GM19025 (cell line): ENCODE measurements around the gene CKM.
"Not testable (repeated sequence)": the region's sequence is repeated elsewhere in the genome, so short reads cannot be mapped to it uniquely, and the experiment has no call there.

Experiments used
- ATAC-seq: cut with Tn5 transposase; IDR thresholded peaks from one replicate; pipeline ENCODE4 v1.9.1; 2021; ENCODE audit warnings: mild to moderate bottlenecking, low read depth, moderate library complexity; ENCODE audit not compliant: unreplicated experiment

The CKM gene

DNA sequence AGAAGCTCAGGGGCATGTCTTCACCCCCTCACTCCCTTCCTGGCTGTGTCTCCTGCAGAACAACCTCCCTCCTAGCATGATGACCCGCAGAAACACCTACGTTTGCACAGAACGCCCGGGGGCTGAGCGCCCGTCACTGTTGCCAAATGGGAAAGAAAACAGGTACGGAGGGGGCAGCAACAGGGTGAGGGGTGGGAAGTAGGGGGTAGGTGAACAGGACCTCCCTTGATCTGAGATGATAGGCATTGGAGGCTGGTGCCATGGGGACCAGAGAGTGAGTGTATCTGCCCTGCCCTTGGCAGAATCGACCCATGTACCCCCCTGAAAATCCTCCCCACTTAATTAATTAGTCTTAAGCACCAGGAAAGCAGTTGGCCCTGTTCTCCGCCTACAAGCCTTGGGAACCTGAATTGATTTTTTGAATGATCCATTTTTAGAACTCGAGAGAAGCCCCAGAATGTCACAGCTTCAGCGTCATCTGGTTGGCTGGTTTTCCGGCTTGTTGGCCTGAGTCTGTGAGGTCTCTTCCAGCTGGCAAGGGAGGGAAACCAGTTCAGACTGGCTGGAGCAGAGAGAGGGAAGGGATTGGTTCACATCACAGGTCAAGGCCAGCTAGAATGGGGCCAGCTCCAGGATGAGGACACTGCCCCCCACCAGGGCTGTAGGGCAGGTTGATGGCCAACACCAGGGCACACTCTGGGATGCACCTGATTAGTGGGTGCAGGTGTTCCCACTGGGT lies 28.2 kb downstream of the CKM start:
- no peak for ATAC-seq

DNA sequence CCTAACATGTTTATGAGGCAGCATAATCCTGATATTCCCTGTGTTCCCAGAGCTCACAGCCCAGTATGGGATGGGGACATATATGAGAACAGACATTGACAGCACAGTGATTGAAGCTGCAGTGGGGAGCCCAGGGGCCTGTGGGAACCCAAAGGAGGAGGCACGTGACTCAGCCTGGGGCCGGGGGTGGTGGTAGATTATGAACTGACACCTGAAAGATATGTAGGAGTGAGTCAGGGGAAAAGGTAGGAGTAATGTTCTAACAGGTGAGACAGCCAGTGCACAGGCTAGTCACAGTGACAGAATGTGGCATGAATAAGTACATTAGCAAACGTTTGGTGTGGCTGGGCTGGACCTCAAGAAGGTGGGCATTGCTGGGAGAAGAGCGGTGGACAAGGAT lies 29.0 kb downstream of the CKM start:
- no peak for ATAC-seq

DNA sequence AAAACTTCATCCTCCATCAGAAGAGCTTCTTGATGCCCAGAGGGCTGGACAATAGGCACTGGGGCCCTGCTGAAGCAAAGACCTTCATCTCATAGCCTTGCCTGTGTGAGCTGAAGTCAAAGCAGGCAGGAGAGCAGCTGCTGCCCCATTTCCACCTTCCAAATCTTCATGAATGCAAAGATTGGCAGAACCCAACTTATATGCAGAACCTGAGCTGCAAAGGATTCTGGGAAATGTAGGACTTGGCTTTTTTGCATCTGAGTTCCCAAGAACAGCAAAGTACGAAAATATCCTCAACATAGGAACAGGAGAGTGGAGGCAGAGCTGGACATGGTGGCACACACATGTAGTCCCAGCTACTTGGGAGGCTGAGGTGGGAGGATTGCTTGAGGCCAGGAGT lies 30.8 kb downstream of the CKM start:
- no peak for ATAC-seq

DNA sequence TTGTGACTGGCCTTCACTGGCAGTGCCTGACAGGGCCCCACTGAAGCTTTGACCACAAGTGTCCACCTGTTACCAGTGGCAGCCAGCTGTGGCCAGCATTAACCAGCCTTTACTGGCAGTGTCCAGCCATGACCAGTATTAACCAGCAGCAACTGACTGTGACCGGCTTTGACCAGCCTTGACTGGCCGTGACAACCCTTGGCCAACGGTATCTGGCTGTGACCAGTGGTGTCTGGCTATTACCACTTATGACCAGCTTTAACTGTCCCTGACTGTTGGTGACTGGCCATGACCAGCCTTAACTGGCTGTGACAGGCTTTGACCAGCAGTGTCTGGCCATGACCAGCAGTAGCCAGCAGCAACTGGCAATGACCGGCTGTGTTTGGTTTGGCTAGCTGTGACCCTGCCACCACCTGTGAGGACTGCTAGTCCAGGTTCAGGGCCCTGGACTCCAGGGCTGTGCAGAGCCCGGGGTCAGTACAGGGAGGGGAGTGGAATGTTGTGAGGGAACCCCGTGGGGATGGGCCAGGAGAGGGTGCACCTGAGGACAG lies 32.2 kb downstream of the CKM start:
- no peak for ATAC-seq

DNA sequence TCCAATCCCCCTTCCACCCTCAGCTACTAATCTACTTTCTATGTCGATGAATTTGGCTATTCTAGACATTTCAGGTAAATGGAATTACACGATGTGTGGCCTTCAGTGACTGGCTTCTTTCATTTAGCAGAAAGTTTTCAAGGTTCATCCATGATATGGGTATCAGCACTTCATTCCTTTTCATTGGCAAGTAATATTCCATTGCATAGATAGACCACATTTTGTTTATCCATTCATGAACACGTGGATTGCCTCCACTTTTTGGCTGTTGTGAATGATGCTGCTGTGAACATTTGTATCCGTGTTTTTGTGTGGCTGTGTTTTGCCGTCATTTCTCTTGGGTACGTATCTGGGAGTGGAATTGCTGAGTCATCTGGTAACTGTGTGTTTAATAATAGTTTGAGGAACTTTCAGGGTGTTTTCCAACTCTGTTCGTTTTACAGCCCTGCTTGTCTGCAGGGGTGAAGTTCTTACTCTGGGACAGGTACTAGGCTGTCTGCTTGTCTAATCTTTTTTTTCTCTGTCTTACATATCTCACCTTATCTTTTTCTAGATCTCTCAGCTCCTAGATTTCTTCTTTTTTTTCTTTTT lies 39.1 kb downstream of the CKM start:
- ATAC-seq = no peak

DNA sequence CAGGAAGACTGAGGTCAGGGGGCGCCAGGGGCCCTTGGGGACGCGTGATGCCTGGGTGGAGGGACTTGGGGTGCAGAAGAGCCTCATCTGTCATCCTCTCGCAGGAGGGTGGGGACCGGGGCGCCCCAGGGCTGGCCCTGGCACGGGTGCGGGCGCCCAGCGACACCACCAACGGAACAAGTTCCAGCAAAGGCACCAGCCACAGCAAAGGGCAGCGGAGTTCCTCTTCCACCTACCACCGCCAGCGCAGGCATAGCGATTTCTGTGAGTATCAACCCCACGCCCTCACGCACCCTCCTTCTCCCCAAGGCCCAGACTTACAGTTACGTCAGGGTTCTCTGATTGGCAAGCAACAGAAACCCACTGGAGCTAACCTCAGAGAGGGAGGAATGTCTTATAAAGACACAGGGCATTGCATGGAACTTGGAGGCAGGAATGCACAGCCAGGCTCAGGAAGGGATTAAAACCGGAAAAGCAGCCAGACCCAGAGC lies 42.2 kb downstream of the CKM start:
- no peak for ATAC-seq

DNA sequence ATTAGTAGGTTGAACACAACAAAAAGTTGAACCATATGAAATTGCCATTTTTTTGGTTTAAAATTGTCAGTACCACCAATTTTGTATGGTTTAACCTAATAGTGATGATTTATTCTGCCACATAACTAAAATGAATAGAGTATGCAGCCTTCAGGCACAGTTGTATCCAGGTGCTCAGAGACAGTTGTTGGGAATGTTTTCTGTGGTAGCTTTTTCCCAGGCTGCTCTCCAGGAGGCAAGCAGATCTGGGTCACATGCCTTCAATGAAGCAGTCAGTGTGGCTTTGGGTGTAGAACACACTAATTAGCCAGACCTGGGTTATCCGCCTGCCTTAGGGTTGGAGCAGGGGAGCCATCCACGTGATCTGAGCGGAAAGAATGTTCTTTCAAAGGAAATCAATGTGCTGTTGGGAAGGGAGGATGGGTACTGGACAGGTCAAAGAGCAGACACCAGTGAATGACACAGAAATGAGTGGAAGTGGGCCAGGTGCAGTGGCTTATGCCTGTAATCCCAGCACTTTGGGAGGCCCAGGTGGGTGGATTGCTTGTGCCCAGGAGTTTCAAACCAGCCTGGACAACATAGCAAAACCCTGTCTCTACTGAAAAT lies 43.0 kb downstream of the CKM start:
- ATAC-seq = no peak

DNA sequence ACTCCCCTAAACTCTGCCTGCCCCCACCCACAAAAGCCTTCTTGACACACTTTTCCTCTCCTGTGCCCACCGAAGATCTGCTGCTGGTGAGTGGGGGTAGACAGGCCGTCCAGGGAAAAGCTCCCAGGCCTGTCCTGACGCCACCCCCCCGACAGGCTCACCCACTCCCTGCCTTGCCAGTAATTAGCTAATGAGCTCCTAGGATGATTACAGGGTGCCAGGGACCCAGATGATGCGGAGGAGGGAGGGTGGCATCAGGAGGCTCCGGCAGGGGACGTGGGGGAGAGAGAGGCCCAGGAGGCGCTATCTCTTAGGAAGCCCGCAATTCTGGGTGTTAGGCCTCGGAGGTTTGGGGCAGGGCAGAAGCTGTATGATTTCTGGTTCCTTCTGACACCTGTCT lies 44.6 kb downstream of the CKM start:
- ATAC-seq = no peak

DNA sequence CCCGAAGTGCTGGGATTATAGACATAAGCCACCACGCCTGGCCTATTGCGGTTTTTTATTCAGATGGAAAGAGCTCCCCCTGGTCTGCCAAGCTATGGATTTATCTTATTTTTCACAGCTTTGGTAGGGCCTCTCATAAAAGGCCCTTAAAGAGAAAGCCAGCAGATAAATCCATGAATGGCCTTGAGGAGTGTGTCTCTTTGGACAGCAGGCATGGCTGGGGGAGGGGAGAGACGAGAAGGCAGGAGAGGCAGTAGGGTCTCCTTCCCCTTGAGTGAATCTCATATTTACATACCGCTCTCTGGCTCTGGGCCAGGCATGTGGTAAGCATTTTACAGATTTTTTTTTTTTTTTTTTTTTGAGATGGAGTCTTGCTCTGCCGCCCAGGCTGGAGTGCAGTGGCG lies 46.4 kb downstream of the CKM start:
- ATAC-seq = no peak

DNA sequence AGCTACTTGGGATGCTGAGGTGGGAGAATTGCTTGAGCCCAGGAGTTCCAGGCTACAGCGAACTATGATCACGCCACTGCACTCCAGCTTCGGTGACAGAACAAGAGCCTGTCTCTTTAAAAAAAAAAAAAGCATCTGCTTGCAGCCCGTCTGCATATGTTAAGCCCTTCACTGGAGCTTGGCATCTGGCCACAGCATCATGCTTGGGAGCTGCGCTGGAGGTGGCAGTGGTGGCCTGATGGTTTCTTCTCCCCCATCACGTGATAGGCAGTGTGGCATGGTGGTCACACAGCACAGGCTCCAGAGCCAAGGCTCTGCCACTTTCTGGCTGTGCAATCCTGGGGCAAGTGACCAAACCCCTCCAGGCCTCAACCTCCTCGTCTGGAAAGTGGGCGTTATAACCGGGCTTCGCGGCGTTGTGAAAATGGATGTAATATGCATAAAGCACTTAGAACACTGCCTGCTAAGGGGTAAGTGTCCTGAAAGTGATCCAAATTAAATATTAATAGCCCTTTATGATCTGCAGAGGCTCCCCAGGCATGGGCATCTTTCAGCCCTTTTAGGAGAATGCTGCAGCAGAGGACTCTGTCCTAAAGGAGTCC lies 47.2 kb downstream of the CKM start:
- ATAC-seq = no peak

DNA sequence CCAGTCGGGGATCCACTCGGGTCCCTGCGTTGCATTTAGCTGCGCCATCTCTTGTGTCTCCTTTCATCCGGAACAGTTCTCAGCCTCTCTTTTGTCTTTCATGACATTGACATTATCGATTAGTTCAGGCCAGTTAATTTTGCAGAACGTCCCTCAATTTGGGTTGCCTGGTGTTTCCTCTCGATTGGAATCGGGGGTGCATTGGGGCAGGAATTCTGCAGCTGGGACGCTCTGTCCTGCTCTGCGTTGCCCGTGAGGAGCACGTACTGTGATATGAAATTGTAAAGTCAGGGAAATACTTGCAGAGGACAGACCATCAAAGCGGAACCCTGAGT lies 49.2 kb downstream of the CKM start:
- no peak for ATAC-seq

DNA sequence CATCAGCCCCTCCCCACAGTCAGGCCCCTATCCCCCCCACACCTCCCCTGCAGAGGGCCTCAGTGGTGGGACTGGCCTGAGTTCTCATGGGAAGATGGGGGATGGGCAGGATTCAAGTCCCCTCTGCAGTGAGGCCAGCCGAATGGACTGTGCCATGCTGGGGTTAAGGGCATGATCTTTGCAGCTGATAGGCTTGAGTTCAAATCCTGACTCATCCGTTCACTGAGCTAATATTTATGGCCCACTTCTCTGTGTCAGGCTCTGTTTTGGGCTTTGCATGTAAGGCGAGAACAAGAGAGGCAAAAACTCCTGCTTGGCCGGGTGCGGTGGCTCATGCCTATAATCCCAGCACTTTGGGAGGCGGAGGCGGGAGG lies 51.0 kb downstream of the CKM start:
- no peak for ATAC-seq

DNA sequence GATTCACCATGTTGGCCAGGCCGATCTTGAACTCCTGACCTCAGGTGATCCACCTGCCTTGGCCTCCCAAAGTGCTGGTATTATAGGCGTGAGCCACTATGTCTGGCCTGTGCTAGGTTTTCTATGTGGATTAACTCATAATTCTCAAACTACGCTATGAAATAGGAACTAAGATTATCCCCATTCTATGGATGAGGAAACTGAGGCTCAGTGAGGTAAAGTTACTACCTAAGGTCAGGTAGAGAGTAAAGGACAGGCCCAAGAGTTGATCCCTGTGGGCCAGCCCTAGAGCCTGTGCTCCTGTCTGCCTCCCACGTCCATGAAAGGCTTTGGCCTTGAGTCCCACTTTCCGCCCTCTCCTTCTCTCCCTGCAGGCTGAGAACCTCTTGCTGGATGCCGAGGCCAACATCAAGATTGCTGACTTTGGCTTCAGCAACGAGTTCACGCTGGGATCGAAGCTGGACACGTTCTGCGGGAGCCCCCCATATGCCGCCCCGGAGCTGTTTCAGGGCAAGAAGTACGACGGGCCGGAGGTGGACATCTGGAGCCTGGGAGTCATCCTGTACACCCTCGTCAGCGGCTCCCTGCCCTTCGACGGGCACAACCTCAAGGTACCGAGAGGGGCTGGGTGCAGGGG lies 51.5 kb downstream of the CKM start:
- no peak for ATAC-seq

DNA sequence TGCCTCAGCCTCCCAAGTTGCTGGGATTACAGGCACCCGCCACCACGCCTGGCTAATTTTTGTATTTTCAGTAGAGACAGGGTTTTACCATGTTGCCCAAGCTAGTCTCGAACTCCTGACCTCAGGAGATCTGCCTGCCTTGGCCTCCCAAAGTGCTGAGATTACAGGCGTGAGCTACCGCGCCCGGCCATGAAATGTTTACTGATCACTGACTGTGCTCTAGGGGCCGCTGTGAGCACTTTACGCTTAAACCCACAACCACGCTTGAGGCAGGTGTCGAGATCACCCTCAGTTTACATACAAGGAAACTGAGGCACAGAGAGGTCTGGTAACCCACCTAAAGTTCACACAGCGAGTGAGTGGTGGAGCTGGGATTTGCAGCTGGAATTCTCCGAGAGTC lies 52.7 kb downstream of the CKM start:
- ATAC-seq = not testable (repeated sequence)

DNA sequence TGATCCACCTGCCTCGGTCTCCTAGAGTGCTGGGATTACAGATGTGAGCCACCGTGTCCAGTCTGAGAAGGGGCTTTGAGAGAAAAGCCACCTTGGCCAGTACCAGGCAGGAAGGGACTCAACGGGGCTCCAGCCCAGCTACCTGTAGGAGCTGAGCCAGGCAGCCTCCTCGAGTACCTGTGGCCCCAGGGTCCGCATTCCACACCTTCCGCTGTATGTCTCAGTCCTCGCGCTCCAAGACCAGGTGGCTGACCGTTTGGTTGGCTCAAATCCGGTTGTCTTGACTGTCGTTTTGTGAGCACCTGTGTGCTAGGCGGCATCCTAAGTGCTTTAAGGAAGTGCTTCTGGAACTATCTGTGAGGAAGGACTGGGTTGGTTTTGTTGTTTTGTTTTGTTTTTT lies 55.4 kb downstream of the CKM start:
- no peak for ATAC-seq

DNA sequence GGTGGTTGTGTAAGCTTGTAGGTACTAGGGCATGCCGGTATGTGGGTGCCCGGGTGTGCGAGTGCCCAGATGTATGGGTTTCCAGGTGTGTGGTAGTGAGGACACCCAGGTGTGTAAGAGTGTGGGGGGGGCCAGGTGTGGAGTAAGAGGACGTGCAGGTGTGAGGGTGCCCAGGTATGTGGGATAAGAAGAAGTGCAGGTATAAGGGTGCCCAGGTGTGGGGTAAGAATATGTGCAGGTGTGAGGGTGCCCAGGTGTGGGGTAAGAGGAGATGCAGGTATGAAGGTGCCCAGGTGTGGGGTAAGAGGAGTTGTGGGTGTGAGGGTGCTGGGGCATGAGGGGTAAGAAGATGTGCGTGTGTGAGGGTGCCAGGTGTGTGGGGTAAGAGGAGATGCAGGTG lies 57.3 kb downstream of the CKM start:
- no peak for ATAC-seq

DNA sequence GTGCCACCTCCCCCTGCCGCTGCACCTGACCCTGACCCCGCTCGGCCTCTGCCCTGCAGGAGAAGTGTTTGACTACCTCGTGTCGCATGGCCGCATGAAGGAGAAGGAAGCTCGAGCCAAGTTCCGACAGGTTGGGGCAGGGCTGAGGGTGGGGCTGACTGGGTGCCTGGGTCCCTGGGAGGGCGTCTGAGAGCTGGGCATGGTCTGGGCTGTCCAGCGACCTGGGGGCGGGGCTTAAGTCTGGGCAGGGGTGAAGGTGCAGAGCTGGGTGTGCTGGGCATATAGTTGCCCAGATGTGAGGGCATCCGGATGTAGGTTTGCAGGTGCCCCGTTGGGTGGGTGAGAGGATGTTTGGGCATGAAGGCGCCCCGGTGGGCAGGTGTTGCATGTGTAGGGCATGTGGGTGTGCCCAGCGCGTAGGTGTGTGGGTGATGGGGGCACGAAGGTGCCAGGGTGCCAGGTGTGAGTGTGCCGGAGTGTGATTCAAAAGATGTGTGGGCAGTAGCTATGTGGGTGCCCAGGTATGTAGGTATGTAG lies 57.8 kb downstream of the CKM start:
- no peak for ATAC-seq

DNA sequence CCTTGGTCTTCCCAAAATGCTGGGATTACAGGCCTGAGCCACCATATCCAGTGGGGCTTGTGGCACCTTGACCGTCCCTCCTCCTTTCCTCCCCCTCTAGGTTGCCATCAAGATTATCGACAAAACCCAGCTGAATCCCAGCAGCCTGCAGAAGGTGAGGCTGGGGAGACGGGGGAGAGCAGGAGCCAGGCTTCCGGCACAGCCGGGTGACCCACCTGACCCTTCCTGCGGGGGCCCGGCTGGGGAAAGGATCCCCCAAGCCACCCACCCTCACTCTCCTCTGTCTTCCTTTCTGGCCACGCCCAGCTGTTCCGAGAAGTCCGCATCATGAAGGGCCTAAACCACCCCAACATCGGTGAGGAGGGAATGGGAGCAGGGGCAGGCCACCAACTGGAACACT lies 59.7 kb downstream of the CKM start:
- ATAC-seq = no peak

DNA sequence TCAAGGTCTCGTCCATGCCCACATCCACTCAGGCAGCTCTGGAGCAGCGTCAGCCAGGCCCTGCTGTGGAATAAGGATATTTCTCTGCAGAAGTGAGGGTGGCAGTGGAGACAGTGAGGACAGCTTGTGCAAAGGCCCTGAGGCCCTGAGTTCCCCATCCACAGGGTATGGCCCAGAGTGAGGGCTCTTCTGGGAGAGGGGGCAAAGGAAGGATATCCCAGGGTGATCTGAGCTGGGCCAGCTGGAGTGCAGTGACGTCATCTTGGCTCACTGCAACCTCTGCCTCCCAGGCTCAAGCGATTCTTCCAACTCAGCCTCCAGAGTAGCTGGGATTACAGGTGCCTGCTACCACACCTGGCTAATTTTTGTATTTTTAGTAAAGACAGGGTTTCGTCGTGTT lies 60.1 kb downstream of the CKM start:
- no peak for ATAC-seq

DNA sequence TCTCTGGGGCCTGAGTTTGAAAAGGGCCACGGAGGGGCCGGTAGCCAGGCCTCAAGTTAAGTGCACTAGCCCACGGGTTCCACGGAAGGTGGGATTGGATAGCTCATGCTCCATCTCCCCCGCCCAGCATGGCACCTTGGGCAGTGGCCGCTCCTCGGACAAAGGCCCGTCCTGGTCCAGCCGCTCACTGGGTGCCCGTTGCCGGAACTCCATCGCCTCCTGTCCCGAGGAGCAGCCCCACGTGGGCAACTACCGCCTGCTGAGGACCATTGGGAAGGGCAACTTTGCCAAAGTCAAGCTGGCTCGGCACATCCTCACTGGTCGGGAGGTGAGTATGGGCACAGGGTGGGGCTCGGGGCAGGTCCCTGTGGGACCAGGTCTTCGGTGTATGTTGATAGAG lies 63.8 kb downstream of the CKM start:
- no peak for ATAC-seq

DNA sequence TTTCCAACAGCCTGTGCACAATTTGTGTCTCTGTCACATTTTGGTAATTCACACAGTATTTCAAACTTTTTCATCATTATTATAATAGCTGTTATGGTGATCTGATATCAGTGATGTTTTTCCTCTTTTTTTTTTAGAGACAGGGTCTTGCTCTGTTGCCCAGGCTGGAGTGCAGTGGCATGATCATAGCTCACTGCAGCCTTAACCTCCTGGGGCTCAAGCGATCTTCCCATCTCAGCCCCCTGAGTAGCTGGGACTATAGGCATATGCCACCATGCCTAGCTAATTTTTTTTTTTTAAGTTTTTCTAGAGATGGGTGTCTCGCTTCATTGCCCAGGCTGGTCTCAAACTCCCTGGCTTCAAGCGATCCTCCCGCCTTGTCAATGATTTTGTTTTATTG lies 65.8 kb downstream of the CKM start:
- no peak for ATAC-seq
